Subcutaneous abdominal adipose tissue (tissue), 5 donors: ENCODE data around the gene STAT3.

Experiments used
- H3K27ac ChIP-seq: one replicate; pipeline ENCODE4 v1.7.0; 2013; ENCODE audit warnings: low read depth, mild to moderate bottlenecking, inconsistent platforms, low read length, moderate library complexity
- H3K27me3 ChIP-seq, 5 donors: one replicate each; pipeline ENCODE4 v1.7.0; 2013; ENCODE audit warnings: low read length in 5 of 5, inconsistent platforms in 1 of 5; ENCODE audit not compliant: control insufficient read depth in 5 of 5, insufficient read depth in 4 of 5
- H3K36me3 ChIP-seq, 5 donors: one replicate each; pipeline ENCODE4 v1.7.0; 2013; ENCODE audit warnings: low read length in 5 of 5; ENCODE audit not compliant: control insufficient read depth in 5 of 5, insufficient read depth in 5 of 5
- H3K4me1 ChIP-seq, 5 donors: one replicate each; pipeline ENCODE4 v1.7.0; 2013; ENCODE audit warnings: low read length in 5 of 5, mild to moderate bottlenecking in 3 of 5, moderate library complexity in 1 of 5; ENCODE audit not compliant: control insufficient read depth in 5 of 5, insufficient read depth in 5 of 5
- H3K4me3 ChIP-seq, 5 donors: one replicate each; pipeline ENCODE4 v1.7.0; 2013; ENCODE audit warnings: low read length in 5 of 5, low read depth in 1 of 5
- H3K9ac ChIP-seq, 5 donors: one replicate each; pipeline ENCODE4 v1.7.0; 2013; ENCODE audit warnings: low read length in 5 of 5, mild to moderate bottlenecking in 4 of 5, moderate library complexity in 3 of 5
- H3K9me3 ChIP-seq, 5 donors: one replicate each; pipeline ENCODE4 v1.7.0; 2013; ENCODE audit warnings: low read length in 5 of 5; ENCODE audit not compliant: control insufficient read depth in 5 of 5
- donor health status: healthy.
- donor health status: healthy.
- donor health status: healthy.
- donor health status: healthy.
- donor health status: healthy.

STAT3 gene

GRCh38 chr17:42294469-42295398 is 93.5 kb downstream of the STAT3 start:
- Histone ChIP-seq H3K4me1 (peaks cover 5 to 54% (median 36%) of the 10 kb centered on the region in 5 donors), H3K9ac (peak overlapping the region in 1 of 5 donors; percentile 66), H3K36me3 (peaks cover 0 to 67% (median 46%) of the 10 kb centered on the region in 5 donors), H3K27me3 (no peaks in the 10 kb centered on the region), H3K9me3 (no peaks in the 10 kb centered on the region), H3K4me3 (no peak overlapping the region), H3K27ac (peak overlapping the region; percentile 35)

- H3K9me3 ChIP-seq = no peaks in the 10 kb centered on the region
- H3K27ac ChIP-seq = peak overlapping the region; percentile 100
- H3K4me3 ChIP-seq = peak overlapping the region in 3 of 5 donors; percentile 21 to 79 (median 63)
- H3K36me3 ChIP-seq = peaks cover 0 to 40% (median 25%) of the 10 kb centered on the region in 5 donors
- H3K9ac ChIP-seq = peak overlapping the region in 1 of 5 donors; percentile 13
- no peaks in the 10 kb centered on the region for H3K27me3 ChIP-seq
- H3K4me1 ChIP-seq = peaks cover 11 to 83% (median 64%) of the 10 kb centered on the region in 5 donors
These were observed 97.1 kb downstream of the STAT3 start for GRCh38 chr17:42291129-42291528.

- Histone ChIP-seq H3K27ac (peak overlapping the region; percentile 100), H3K9ac (peak overlapping the region in 4 of 5 donors; percentile 39 to 77 (median 56)), H3K4me3 (peak overlapping the region in 3 of 5 donors; percentile 63 to 79 (median 77)), H3K36me3 (peaks cover 0 to 35% (median 20%) of the 10 kb centered on the region in 5 donors), H3K4me1 (peaks cover 11 to 89% (median 70%) of the 10 kb centered on the region in 5 donors), H3K27me3 (no peaks in the 10 kb centered on the region), H3K9me3 (no peaks in the 10 kb centered on the region)
These were observed 97.7 kb downstream of the STAT3 start for GRCh38 chr17:42290577-42290976.

GRCh38 chr17:42289611-42290181 is 98.5 kb downstream of the STAT3 start:
- Histone ChIP-seq H3K27me3 (no peaks in the 10 kb centered on the region), H3K9ac (peak overlapping the region in 4 of 5 donors; percentile 39 to 87 (median 76)), H3K9me3 (no peaks in the 10 kb centered on the region), H3K4me1 (peaks cover 11 to 88% (median 68%) of the 10 kb centered on the region in 5 donors), H3K27ac (peak overlapping the region; percentile 100), H3K4me3 (peak overlapping the region; percentile 63 to 79 (median 68)), H3K36me3 (peaks cover 0 to 26% (median 12%) of the 10 kb centered on the region in 5 donors)

GRCh38 chr17:42288803-42289610 is 99.2 kb downstream of the STAT3 start:
- H3K9me3 ChIP-seq = no peaks in the 10 kb centered on the region
- peak overlapping the region; percentile 100 for H3K27ac ChIP-seq
- H3K27me3 ChIP-seq = no peaks in the 10 kb centered on the region
- peak overlapping the region; percentile 11 to 87 (median 77) for H3K9ac ChIP-seq
- H3K4me1 ChIP-seq = peaks cover 11 to 81% (median 61%) of the 10 kb centered on the region in 5 donors
- peaks cover 0 to 19% (median 6%) of the 10 kb centered on the region in 5 donors for H3K36me3 ChIP-seq
- peak overlapping the region; percentile 63 to 79 (median 68) for H3K4me3 ChIP-seq

GRCh38 chr17:42287977-42288802 is 100.1 kb downstream of the STAT3 start, which contains the start of gene STAT5A:
Gene STAT5A, plus strand, starts transcription at chr17:42288498. Its CDS starts 914 bp downstream, at chr17:42289412.
- H3K4me1 ChIP-seq = peaks cover 11 to 73% (median 61%) of the 10 kb centered on the region in 5 donors
- peak within 1 kb of the TSS; percentile 100 for H3K27ac ChIP-seq
- H3K36me3 ChIP-seq = peaks cover 0 to 13% (median 3%) of the 10 kb centered on the region in 5 donors
- H3K4me3 ChIP-seq = peak within 1 kb of the TSS; percentile 63 to 79 (median 68)
- peak within 1 kb of the TSS; percentile 82 to 95 (median 87) for H3K9ac ChIP-seq
- H3K27me3 ChIP-seq = no peaks in the 10 kb centered on the region
- H3K9me3 ChIP-seq = no peaks in the 10 kb centered on the region

- H3K4me1 ChIP-seq = peaks cover 11 to 67% (median 61%) of the 10 kb centered on the region in 5 donors
- peak overlapping the region; percentile 82 to 95 (median 87) for H3K9ac ChIP-seq
- peaks cover 0 to 8% (median 0%) of the 10 kb centered on the region in 5 donors for H3K36me3 ChIP-seq
- peak overlapping the region; percentile 100 for H3K27ac ChIP-seq
- H3K27me3 ChIP-seq = no peaks in the 10 kb centered on the region
- no peaks in the 10 kb centered on the region for H3K9me3 ChIP-seq
- peak overlapping the region; percentile 63 to 77 (median 68) for H3K4me3 ChIP-seq
These were observed 100.8 kb downstream of the STAT3 start for GRCh38 chr17:42287305-42287976.

GRCh38 chr17:42286411-42287221 is 101.6 kb downstream of the STAT3 start:
- Histone ChIP-seq H3K27me3 (no peaks in the 10 kb centered on the region), H3K27ac (peak overlapping the region; percentile 100), H3K4me1 (peaks cover 11 to 59% (median 54%) of the 10 kb centered on the region in 5 donors), H3K36me3 (peaks cover 0 to 5% (median 0%) of the 10 kb centered on the region in 5 donors), H3K4me3 (peak overlapping the region; percentile 59 to 77 (median 68)), H3K9ac (peak overlapping the region; percentile 82 to 95 (median 87)), H3K9me3 (no peaks in the 10 kb centered on the region)
